ENCODE measurements around the gene PPP2R5A. TPM values are rescaled to one million over a fixed set of nuclear protein-coding genes. Genes with fewer than 3 reads are reported as not detected.

PPP2R5A gene
- total RNA-seq, 4 donors from 2014 or later = 57.0 to 63.5 (median 58.9) TPM

GRCh38 chr1:212355230-212355969 lies 70.2 kb downstream of the PPP2R5A start:
- DNase-seq (ENCODE audit: extremely low spot score) = no peak
- H3K27me3 ChIP-seq = no peaks in the 10 kb centered on the region
- intact Hi-C loops (cut with DNase I) = no loop called here
- peaks cover 32 to 84% (median 56%) of the 10 kb centered on the region in 4 donors for H3K36me3 ChIP-seq
- H3K4me3 ChIP-seq = no peak overlapping the region
- 94% methylated on average over 3 of the region's 3 CpGs for WGBS
- no peaks in the 10 kb centered on the region for H3K9me3 ChIP-seq
- H3K27ac ChIP-seq (replicated peaks in 1 of 4) = no peak overlapping the region
- no peaks in the 10 kb centered on the region for H3K4me1 ChIP-seq
- no peak for TF ChIP-seq EP300 (IDR thresholded peaks at IDR 0.05)

- intact Hi-C loops (cut with DNase I) = no loop called here
- Histone ChIP-seq H3K36me3 (peaks cover 17 to 78% (median 52%) of the 10 kb centered on the region in 4 donors), H3K9me3 (no peaks in the 10 kb centered on the region), H3K4me1 (peaks cover 4 to 10% (median 8%) of the 10 kb centered on the region in 4 donors), H3K4me3 (no peak overlapping the region), H3K27ac (replicated peaks in 1 of 4) (no peak overlapping the region), H3K27me3 (no peaks in the 10 kb centered on the region)
- no peak for TF ChIP-seq POLR2A (IDR thresholded peaks at IDR 0.05; ENCODE audit: low read depth)
- no peak for TF ChIP-seq EP300 (IDR thresholded peaks at IDR 0.05)
- no peak for TF ChIP-seq CTCF (IDR thresholded peaks at IDR 0.05)
- no peak for TF ChIP-seq POLR2AphosphoS5 (IDR thresholded peaks at IDR 0.05)
- no peak for DNase-seq (ENCODE audit: extremely low spot score)
- 86% methylated on average over 4 of the region's 4 CpGs for WGBS
These were observed 74.7 kb downstream of the PPP2R5A start for GRCh38 chr1:212359794-212360479.

DNA sequence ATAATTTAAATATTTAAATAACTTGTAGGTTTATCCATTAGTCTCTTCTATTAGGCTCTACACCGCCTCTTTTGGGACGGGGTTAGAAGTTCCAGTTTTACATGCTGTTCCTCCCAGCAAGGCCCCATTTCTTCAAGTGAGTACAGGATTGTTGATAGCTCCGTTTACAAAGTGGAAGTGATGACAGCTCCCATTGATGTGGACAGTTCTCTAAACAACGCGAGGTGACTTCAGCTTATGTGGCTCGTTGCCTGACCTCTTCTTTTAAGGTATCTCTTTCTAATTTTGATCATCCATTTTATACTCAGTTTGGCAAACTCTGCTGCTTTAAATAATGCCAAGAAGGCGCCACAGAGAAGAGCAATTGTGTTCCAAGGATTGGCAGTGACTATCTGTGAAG lies 79.8 kb downstream of the PPP2R5A start:
- WGBS = 49% methylated on average over 7 of the region's 7 CpGs
- Histone ChIP-seq H3K27ac (replicated peaks in 1 of 4) (peak overlapping the region; percentile 1 to 62 (median 44)), H3K9me3 (no peaks in the 10 kb centered on the region), H3K4me3 (no peak overlapping the region), H3K4me1 (peaks cover 8 to 38% (median 33%) of the 10 kb centered on the region in 4 donors), H3K27me3 (no peaks in the 10 kb centered on the region), H3K36me3 (peaks cover 0 to 50% (median 23%) of the 10 kb centered on the region in 4 donors)
- no peak for DNase-seq (ENCODE audit: extremely low spot score)
- intact Hi-C loops (cut with DNase I) = loop anchor here (5.0 kb wide), 2 partner anchors 73 to 92 kb away; no protein-coding TSS in a partner anchor
- TF ChIP-seq EP300 (IDR thresholded peaks at IDR 0.05) (no peak), POLR2A (IDR thresholded peaks at IDR 0.05; ENCODE audit: low read depth) (no peak), CTCF (IDR thresholded peaks at IDR 0.05) (no peak), POLR2AphosphoS5 (IDR thresholded peaks at IDR 0.05) (peak; percentile 31 to 32)

- Histone ChIP-seq H3K4me3 (no peak overlapping the region), H3K36me3 (peaks cover 0 to 31% (median 10%) of the 10 kb centered on the region in 4 donors), H3K27ac (replicated peaks in 1 of 4) (peak overlapping the region in 3 of 4 donors; percentile 11 to 32 (median 17)), H3K9me3 (no peaks in the 10 kb centered on the region), H3K4me1 (peaks cover 8 to 38% (median 33%) of the 10 kb centered on the region in 4 donors), H3K27me3 (no peaks in the 10 kb centered on the region)
- intact Hi-C loops (cut with DNase I) = loop anchor here (5.0 kb wide), 2 partner anchors 75 to 90 kb away; no protein-coding TSS in a partner anchor
- no peak for TF ChIP-seq POLR2A (IDR thresholded peaks at IDR 0.05; ENCODE audit: low read depth)
- no peak for TF ChIP-seq CTCF (IDR thresholded peaks at IDR 0.05)
- no peak for TF ChIP-seq EP300 (IDR thresholded peaks at IDR 0.05)
- no peak for TF ChIP-seq POLR2AphosphoS5 (IDR thresholded peaks at IDR 0.05)
- 42% methylated on average over 5 of the region's 5 CpGs for WGBS
- DNase-seq (ENCODE audit: extremely low spot score) = no peak
These were observed 81.7 kb downstream of the PPP2R5A start for GRCh38 chr1:212366901-212367300.

- intact Hi-C loops (cut with DNase I) = loop anchor here (2.0 to 5.0 kb wide), 3 partner anchors 75 to 297 kb away; no protein-coding TSS in a partner anchor
- Histone ChIP-seq H3K4me3 (no peak overlapping the region), H3K27ac (replicated peaks in 1 of 4) (peak overlapping the region in 3 of 4 donors; percentile 11 to 32 (median 17)), H3K36me3 (peaks cover 0 to 25% (median 7%) of the 10 kb centered on the region in 4 donors), H3K9me3 (no peaks in the 10 kb centered on the region), H3K27me3 (no peaks in the 10 kb centered on the region), H3K4me1 (peaks cover 8 to 38% (median 33%) of the 10 kb centered on the region in 4 donors)
- no CpG with 5 or more reads among the region's 2 CpGs for WGBS
- DNase-seq (ENCODE audit: extremely low spot score) = no peak
- no peak for TF ChIP-seq POLR2AphosphoS5 (IDR thresholded peaks at IDR 0.05)
- TF ChIP-seq POLR2A (IDR thresholded peaks at IDR 0.05; ENCODE audit: low read depth) = no peak
These were observed 82.4 kb downstream of the PPP2R5A start for GRCh38 chr1:212367474-212368072.
